Cardiac muscle cell (in vitro differentiated cells and primary cell): Measurements from ENCODE around the gene ELSPBP1. TPM values are rescaled to one million over a fixed set of nuclear protein-coding genes. Genes with fewer than 3 reads are reported as not detected.

ENCODE experiments used
- DNase-seq, 2 donors: peaks; one replicate each; pipeline versions ENCODE4 v3.0.0 to v3.0.0-alpha.2; 2010 to 2017; ENCODE audit warnings: low read depth in 1 of 2, low spot score in 1 of 2
- H3K27ac ChIP-seq: fragments of 200-600 bp; sonication (generic); 2 replicates; pipeline ENCODE4 v1.5.1; 2016
- H3K27me3 ChIP-seq: fragments of 200-600 bp; sonication (generic); 2 replicates; pipeline ENCODE4 v1.6.0; 2016; ENCODE audit warnings: control low read depth
- H3K36me3 ChIP-seq: fragments of 200-600 bp; sonication (generic); 2 replicates; pipeline ENCODE4 v1.5.1; 2016; ENCODE audit warnings: control low read depth
- H3K4me1 ChIP-seq: fragments of 200-600 bp; sonication (generic); 2 replicates; pipeline ENCODE4 v1.8.1; 2017; ENCODE audit warnings: low read depth, mild to moderate bottlenecking, mixed run types
- H3K4me3 ChIP-seq: fragments of 200-600 bp; sonication (generic); 2 replicates; pipeline ENCODE4 v1.5.1; 2016; ENCODE audit warnings: mild to moderate bottlenecking
- H3K9me3 ChIP-seq: fragments of 200-600 bp; sonication (generic); 2 replicates; pipeline ENCODE4 v1.5.1; 2017; ENCODE audit warnings: low read depth, mild to moderate bottlenecking, control low read depth
- polyA plus RNA-seq: library from polyadenylated mRNA; unstranded; fragments of >200 nt; fragmentation: Nextera tagmentation; extraction: Ambion mirVana; gene quantifications from 2 replicates; pipeline ENCODE4 v1.2.1, GENCODE V29; 2016
- total RNA-seq: library from RNA; depleted of rRNA; stranded (reverse); fragments of >200 nt; gene quantifications from 2 replicates; pipeline ENCODE4 v1.2.3, GENCODE V29; 2016
- TF ChIP-seq, protein P1 (sequence below): IDR thresholded peaks from 2 replicates; pipeline ENCODE4 v1.5.1; 2012; ENCODE audit warnings: low read depth, mild to moderate bottlenecking, low read length

ELSPBP1 gene
- total and polyA plus RNA-seq, 2 experiments from 2014 or later: not detected

DNA sequence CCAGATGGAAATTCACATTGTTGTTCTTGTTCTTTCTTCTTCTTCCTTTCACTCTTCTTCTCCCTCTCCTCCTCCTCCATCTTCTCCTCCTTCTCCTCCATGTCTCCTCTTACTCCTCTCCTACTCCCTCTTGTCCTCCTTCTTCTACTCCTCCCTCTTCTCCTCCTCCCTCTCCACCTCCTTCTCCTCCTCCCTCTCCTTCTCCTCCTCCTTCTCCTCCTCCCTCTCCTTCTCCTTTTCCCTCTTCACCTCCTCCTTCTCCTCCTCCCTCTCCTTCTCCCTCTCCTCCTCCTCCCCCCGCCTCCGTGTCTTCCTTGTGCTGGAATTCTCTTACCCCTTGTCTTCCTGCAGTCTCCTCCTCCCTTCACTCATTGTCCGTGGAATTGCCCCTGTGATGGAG is 31.0 kb downstream of the ELSPBP1 start:
- TF ChIP-seq, protein P1, sequence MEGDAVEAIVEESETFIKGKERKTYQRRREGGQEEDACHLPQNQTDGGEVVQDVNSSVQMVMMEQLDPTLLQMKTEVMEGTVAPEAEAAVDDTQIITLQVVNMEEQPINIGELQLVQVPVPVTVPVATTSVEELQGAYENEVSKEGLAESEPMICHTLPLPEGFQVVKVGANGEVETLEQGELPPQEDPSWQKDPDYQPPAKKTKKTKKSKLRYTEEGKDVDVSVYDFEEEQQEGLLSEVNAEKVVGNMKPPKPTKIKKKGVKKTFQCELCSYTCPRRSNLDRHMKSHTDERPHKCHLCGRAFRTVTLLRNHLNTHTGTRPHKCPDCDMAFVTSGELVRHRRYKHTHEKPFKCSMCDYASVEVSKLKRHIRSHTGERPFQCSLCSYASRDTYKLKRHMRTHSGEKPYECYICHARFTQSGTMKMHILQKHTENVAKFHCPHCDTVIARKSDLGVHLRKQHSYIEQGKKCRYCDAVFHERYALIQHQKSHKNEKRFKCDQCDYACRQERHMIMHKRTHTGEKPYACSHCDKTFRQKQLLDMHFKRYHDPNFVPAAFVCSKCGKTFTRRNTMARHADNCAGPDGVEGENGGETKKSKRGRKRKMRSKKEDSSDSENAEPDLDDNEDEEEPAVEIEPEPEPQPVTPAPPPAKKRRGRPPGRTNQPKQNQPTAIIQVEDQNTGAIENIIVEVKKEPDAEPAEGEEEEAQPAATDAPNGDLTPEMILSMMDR: no peak
- H3K4me3 ChIP-seq: no peak overlapping the region

DNA sequence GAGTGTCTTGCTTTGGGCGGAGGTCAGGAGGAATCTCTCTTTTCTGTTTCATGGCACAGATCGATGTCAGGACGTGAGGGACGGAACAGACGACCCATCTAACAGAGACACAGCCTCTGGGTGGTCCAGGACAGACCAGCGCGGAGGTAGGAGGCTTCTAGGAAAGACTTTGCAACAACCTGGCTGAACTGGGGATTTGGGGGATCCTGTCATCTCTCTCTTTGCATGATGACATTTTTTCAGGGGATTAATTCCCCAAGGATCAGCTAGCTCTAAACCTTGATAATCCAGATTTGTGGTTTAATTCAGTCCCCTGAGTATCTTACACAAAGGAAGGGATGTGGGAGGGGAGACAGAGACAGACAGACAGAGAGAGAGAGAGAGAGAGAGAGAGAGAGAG is 35.0 kb downstream of the ELSPBP1 start:
- Histone ChIP-seq H3K27me3 (no peaks in the 10 kb centered on the region), H3K27ac (no peak overlapping the region), H3K4me1 (no peaks in the 10 kb centered on the region), H3K9me3 (no peaks in the 10 kb centered on the region), H3K4me3 (no peak overlapping the region), H3K36me3 (no peaks in the 10 kb centered on the region)
- TF ChIP-seq, protein P1: no peak
- DNase-seq: no peak

More for the DNA sequence above, 31.0 kb downstream of the ELSPBP1 start:
- Histone ChIP-seq H3K27me3 (no peaks in the 10 kb centered on the region), H3K36me3 (no peaks in the 10 kb centered on the region), H3K9me3 (no peaks in the 10 kb centered on the region), H3K4me1 (no peaks in the 10 kb centered on the region), H3K27ac (no peak overlapping the region)
- no peak for DNase-seq

DNA sequence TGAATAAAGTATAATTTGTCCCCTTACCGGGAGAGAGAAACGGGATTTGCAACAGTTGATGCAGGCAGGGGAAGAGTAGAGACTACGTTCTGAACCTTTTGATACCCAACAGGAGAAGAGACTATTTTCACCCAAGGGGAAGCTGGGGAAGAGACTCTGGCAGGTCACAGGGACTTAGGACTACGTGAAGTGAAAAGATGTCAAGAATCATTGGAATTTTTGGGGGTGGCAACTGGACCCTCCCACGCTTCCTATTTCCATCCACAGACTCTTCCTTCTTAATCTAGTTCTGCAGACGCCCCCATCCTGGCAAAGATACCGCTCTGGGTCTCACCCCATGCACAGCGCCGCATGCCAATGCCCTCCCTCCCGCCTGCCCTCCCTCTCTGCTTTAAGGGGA is 35.6 kb downstream of the ELSPBP1 start:
- Histone ChIP-seq H3K9me3 (no peaks in the 10 kb centered on the region), H3K4me3 (no peak overlapping the region), H3K36me3 (no peaks in the 10 kb centered on the region), H3K4me1 (no peaks in the 10 kb centered on the region), H3K27ac (no peak overlapping the region), H3K27me3 (no peaks in the 10 kb centered on the region)
- TF ChIP-seq, protein P1: no peak
- no peak for DNase-seq

DNA sequence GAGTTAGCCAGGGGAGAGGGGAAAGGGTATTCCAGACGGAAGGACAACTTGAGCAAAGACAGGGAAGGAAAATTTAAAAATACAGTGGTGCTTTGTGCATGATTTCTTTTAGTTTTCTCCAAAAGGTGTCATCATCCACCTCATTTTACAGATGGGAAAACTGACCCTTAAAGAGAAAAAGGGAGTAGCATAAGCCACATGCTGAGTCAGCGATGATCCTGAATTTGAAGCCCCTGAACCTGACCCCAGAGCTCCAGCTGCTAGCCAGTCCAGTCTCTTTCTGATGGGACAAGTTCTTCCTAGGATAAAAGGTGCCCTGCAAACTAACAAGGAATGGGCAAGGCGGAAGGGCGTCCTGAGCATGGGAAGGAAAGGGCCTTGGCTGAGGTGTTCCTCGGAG is 39.2 kb downstream of the ELSPBP1 start:
- H3K4me1 ChIP-seq: no peaks in the 10 kb centered on the region
- no peaks in the 10 kb centered on the region for H3K36me3 ChIP-seq
- H3K27me3 ChIP-seq: no peaks in the 10 kb centered on the region
- H3K9me3 ChIP-seq: no peaks in the 10 kb centered on the region
- no peak overlapping the region for H3K27ac ChIP-seq
- no peak overlapping the region for H3K4me3 ChIP-seq
- TF ChIP-seq, protein P1: no peak
- no peak for DNase-seq

DNA sequence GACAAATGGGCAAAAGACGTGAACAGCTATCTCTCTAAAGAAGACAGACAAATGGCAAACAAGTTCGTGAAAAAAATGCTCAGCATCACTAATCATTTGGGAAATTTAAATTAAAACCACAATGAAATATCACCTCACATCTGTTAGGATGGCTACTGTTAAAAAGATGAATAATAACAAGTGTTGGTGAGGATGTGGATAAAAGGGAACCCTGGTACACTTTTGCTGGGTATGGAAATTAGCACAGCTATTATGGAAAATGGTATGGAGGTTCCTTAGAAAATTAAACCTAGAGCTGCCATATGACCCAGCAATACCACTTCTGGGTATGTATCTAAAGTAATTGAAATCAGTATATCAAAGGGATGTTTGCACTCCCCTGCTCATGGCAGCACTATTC is 42.3 kb downstream of the ELSPBP1 start:
- H3K27ac ChIP-seq: no peak overlapping the region
- H3K4me1 ChIP-seq: no peaks in the 10 kb centered on the region
- H3K4me3 ChIP-seq: no peak overlapping the region
- H3K36me3 ChIP-seq: no peaks in the 10 kb centered on the region
- no peaks in the 10 kb centered on the region for H3K9me3 ChIP-seq
- TF ChIP-seq, protein P1: no peak
- H3K27me3 ChIP-seq: no peaks in the 10 kb centered on the region
- no peak for DNase-seq
